ENCODE results near the gene TUBGCP3. TPM values are rescaled to one million over a fixed set of nuclear protein-coding genes. Genes with fewer than 3 reads are reported as not detected.
"Not testable (repeated sequence)": the region's sequence is repeated elsewhere in the genome, so short reads cannot be mapped to it uniquely, and the experiment has no call there.

The TUBGCP3 gene
- total RNA-seq, 2 experiments from 2014 or later: 56.9 to 57.4 TPM

DNA sequence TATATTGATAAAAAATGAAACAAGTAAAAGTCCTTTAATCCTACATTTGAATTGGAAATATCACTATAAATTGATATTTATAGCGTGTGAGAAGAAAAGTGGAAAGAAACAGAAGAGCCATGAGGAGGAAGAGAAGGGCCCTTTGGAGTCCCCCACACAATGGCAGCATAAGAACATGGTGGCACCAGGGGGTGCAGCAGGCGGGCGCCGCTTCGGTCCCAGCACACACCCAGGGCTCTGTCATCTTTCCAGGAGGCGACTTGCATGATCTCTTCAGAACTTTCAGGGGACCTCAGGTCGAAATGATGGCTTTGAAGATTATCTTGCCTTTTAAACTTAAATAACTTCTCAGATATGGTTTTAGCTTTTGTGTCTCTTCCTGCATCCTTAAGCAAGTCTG, 91.8 kb downstream of the TUBGCP3 start:
- H3K27me3 Mint-ChIP-seq: no peaks in the 10 kb centered on the region
- H3K9me3 Mint-ChIP-seq: no peaks in the 10 kb centered on the region
- CTCF ChIA-PET: interaction anchor here (0.7 kb wide), 1 partner anchor 1015 kb away, joined by 3 read pairs; no protein-coding TSS in a partner anchor
- no peak for DNase-seq
- H3K36me3 Mint-ChIP-seq (ENCODE audit: low read depth): peaks cover 26% of the 10 kb centered on the region
- no peak overlapping the region for H3K4me3 Mint-ChIP-seq
- H3K27ac Mint-ChIP-seq: no peak overlapping the region
- POLR2A ChIA-PET: no interaction called here
- peaks cover 7% of the 10 kb centered on the region for H3K4me1 Mint-ChIP-seq

DNA sequence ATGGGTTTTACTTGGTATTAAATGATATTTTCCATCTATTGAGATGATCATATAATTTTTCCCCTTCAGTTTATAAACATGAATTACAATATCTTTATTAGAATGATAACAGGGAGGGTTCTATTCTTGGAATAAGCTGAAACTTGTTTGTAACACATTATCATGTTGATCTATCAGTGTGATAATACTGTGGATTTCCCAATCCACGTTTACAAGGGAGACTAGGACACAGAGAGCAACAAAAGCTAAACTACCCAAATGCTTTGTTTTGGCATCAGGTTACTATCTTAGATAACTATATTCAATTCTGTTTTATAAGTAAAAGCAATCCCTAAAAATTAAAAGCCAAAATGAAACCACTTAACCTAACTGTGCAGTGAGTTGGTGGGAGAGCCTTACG, 92.5 kb downstream of the TUBGCP3 start:
- no peaks in the 10 kb centered on the region for H3K9me3 Mint-ChIP-seq
- H3K27ac Mint-ChIP-seq: no peak overlapping the region
- H3K4me1 Mint-ChIP-seq: peaks cover 7% of the 10 kb centered on the region
- no peaks in the 10 kb centered on the region for H3K27me3 Mint-ChIP-seq
- no peak overlapping the region for H3K4me3 Mint-ChIP-seq
- ChIA-PET CTCF (no interaction called here), POLR2A (no interaction called here)
- H3K36me3 Mint-ChIP-seq (ENCODE audit: low read depth): peaks cover 25% of the 10 kb centered on the region
- DNase-seq: no peak

DNA sequence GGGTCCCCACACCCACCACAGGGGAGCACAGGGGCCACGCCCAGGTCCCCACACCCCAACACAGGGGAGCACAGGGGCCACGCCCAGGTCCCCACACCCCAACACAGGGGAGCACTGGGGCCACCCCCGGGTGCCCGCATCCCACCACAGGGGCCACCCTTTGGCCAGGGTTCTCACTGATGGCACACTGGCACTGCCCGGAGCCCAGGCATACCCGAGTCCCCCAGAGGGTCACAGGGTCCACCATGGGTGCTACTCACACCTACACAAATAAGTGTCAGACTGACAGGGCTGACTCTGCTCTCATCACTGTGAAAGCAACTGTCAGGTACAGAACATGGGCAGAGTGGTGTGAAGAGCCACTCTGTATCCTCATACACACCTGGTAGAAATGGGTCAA, 98.8 kb downstream of the TUBGCP3 start:
- ChIA-PET POLR2A (no interaction called here), CTCF (no interaction called here)
- H3K27me3 Mint-ChIP-seq: no peaks in the 10 kb centered on the region
- no peak overlapping the region for H3K27ac Mint-ChIP-seq
- H3K4me1 Mint-ChIP-seq: peaks cover 9% of the 10 kb centered on the region
- DNase-seq: no peak
- peaks cover 31% of the 10 kb centered on the region for H3K36me3 Mint-ChIP-seq (ENCODE audit: low read depth)
- H3K9me3 Mint-ChIP-seq: no peaks in the 10 kb centered on the region
- H3K4me3 Mint-ChIP-seq: no peak overlapping the region

DNA sequence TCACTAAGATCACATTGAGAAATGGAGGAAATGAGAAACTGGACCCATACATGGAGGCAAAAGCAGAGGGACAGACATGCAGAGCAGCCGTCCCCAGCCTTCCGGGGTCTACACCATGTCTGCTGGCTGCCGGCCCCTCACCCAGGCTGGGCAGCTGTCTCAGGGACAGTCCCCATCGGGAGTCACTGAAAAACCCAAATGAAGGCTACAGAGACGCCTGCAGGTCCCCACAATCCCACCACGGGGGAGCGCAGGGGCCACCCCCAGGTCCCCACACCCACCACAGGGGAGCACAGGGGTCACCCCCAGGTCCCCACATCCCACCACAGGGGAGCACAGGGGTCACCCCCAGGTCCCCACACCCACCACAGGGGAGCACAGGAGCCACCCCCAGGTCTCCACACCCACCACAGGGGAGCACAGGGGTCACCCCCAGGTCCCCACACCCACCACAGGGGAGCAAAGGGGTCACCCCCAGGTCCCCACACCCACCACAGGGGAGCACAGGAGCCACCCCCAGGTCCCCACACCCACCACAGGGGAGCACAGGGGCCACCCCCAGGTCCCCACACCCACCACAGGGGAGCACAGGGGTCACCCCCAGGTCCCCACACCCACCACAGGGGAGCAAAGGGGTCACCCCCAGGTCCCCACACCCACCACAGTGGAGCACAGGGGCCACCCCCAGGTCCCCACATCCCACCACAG, 99.5 kb downstream of the TUBGCP3 start:
- H3K9me3 Mint-ChIP-seq, POLR2A ChIA-PET, CTCF ChIA-PET, DNase-seq, H3K4me3 Mint-ChIP-seq, H3K4me1 Mint-ChIP-seq, H3K27ac Mint-ChIP-seq, H3K27me3 Mint-ChIP-seq: not testable (repeated sequence)
- H3K36me3 Mint-ChIP-seq (ENCODE audit: low read depth): peaks cover 31% of the 10 kb centered on the region

DNA sequence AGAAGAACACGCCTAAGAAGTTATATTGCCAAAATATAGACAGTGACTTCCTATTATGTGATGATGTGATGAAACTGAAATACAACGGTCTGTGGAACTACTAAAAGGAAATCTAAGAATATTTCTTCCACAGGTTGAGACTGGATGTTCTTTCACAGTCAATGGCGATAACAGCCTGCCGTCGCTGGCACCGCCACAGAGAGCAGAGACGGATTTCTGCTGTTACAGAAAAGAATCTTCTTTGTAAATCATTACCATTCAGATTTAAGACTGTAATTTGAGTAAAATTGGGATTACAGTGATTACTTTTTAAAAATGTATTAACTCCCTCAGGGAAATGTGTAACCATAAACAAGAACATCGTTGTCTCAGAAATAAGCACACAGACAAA, 100.8 kb downstream of the TUBGCP3 start:
- H3K27me3 Mint-ChIP-seq: no peaks in the 10 kb centered on the region
- H3K27ac Mint-ChIP-seq: no peak overlapping the region
- POLR2A ChIA-PET: no interaction called here
- H3K4me3 Mint-ChIP-seq: no peak overlapping the region
- H3K36me3 Mint-ChIP-seq (ENCODE audit: low read depth): peaks cover 34% of the 10 kb centered on the region
- no peak for DNase-seq
- H3K4me1 Mint-ChIP-seq: peaks cover 9% of the 10 kb centered on the region
- no peaks in the 10 kb centered on the region for H3K9me3 Mint-ChIP-seq
- CTCF ChIA-PET: no interaction called here

DNA sequence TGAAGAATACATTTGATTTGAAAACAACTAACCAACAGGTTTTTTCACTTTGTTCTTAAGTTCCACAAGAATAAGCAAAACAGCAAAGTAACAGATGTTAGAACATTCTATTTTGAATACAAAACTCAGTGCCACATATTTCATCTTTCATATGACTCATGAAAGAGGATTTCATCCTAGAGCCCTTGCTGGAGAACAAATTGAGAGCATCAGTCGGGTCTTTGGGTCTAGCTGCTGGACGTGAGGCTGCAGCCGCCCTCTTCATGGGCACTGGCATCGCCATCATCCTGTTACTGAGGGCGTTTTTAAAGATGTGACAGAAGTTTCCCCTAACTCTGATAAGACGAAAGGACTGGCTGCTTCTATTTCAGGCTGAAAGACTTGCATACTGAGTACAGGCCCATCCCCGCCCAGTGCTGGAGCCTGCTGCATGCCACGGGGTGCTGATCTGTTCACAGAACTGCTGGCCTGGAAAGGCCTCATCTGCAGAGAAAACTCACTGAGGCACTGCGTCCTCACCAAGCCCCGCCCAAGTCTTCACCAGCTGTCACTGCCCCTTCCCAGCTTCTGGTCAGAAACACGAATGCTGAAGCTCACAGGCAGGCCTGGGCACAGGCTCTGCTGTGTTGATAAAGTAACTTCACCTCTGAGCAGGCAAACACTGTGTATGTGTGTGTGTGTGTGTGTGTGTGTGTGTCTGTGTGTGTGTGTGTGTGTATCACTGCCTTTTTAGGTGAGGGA, 101.4 kb downstream of the TUBGCP3 start:
- H3K4me1 Mint-ChIP-seq: peaks cover 6% of the 10 kb centered on the region
- no peak for DNase-seq
- CTCF ChIA-PET: no interaction called here
- H3K4me3 Mint-ChIP-seq: no peak overlapping the region
- H3K27ac Mint-ChIP-seq: no peak overlapping the region
- POLR2A ChIA-PET: no interaction called here
- peaks cover 34% of the 10 kb centered on the region for H3K36me3 Mint-ChIP-seq (ENCODE audit: low read depth)
- H3K27me3 Mint-ChIP-seq: no peaks in the 10 kb centered on the region
- no peaks in the 10 kb centered on the region for H3K9me3 Mint-ChIP-seq

DNA sequence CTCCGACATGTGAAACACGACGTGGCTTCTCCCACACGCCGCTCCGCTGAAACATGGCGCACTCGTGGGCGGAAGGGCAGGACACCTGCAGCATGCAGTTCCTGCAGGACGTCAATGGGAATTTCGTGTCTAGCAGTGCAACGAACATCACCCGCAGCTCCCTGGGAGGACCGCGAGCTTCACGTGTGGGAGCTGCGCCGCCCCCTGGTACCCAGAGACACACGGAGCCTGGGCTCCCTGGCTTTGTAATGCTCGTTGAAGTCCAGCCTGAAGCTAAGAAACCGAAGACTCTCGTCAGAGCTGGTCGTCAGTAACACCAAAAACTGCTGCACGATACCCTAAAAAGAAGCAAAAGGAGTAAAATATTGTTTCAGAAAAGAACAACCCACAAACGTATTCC, 102.1 kb downstream of the TUBGCP3 start:
- H3K9me3 Mint-ChIP-seq, H3K4me3 Mint-ChIP-seq, POLR2A ChIA-PET, H3K27me3 Mint-ChIP-seq, H3K4me1 Mint-ChIP-seq, DNase-seq, CTCF ChIA-PET, H3K27ac Mint-ChIP-seq: not testable (repeated sequence)
- peaks cover 34% of the 10 kb centered on the region for H3K36me3 Mint-ChIP-seq (ENCODE audit: low read depth)

DNA sequence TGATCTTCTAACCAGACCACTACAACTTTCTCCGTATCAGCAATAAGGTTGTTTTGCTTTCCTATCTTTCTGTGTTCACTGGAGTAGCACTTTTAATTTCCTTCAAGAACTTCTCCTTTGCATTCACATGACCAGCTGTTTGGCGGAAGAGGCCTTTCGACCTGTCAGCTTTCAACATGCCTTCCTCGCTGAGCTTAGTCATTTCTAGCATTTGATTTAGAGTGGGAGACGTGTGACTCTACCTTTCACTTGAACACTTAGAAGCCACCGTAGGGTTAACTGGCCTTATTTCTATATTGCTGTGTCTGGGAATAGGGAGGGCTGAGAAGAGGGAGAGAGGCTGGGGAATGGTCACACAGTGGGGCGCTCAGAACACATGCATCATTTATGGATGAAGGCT, 104.7 kb downstream of the TUBGCP3 start:
- no peaks in the 10 kb centered on the region for H3K27me3 Mint-ChIP-seq
- no peak overlapping the region for H3K27ac Mint-ChIP-seq
- CTCF ChIA-PET: no interaction called here
- H3K9me3 Mint-ChIP-seq: no peaks in the 10 kb centered on the region
- no peak overlapping the region for H3K4me3 Mint-ChIP-seq
- POLR2A ChIA-PET: interaction anchor here (1.0 kb wide), 1 partner anchor 107 kb away, joined by 3 read pairs; no protein-coding TSS in a partner anchor
- DNase-seq: no peak
- no peaks in the 10 kb centered on the region for H3K4me1 Mint-ChIP-seq
- peaks cover 28% of the 10 kb centered on the region for H3K36me3 Mint-ChIP-seq (ENCODE audit: low read depth)

DNA sequence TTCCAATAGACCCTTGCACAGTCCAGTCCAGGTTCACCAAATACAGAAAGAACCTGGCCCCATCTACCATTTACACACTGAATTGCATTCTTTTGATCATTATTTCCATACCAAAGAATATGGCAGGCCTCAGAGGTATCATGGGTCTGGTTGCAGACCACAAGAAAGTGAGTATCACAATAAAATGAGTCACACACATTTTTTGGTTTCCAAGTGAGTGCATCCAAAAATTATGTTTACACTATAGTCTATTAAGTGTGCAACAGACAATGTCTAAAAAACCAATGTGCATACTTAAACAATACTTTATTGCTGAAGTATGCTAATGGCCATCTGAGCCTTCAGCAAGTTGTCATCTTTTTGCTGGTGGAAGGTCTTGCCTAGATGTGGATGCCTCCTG, 106.5 kb downstream of the TUBGCP3 start:
- CTCF ChIA-PET: no interaction called here

DNA sequence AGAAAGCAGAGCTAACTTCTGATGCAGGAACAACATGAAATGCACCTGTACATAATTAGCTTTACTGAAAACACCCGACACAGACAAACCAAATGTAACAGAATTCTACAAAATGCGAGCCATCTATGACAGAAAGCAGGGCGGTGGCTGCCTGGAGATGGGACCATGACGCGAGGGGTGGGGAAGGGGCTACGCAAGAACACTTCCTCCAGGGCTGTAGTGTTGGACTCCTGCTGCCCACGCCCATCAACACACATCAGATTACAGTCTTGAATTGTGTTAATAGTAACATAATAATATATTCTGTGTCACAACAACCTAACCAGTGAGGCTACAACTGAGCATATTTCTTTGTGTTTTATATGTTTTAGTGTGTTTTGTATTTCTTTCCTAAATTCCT, 108.6 kb downstream of the TUBGCP3 start:
- H3K4me3 Mint-ChIP-seq: no peak overlapping the region

More for the DNA sequence above, 106.5 kb downstream of the TUBGCP3 start:
- Mint-ChIP-seq H3K27ac (no peak overlapping the region), H3K27me3 (no peaks in the 10 kb centered on the region), H3K4me3 (no peak overlapping the region), H3K36me3 (ENCODE audit: low read depth) (peaks cover 18% of the 10 kb centered on the region), H3K4me1 (no peaks in the 10 kb centered on the region), H3K9me3 (no peaks in the 10 kb centered on the region)
- DNase-seq: no peak
- POLR2A ChIA-PET: no interaction called here

DNA sequence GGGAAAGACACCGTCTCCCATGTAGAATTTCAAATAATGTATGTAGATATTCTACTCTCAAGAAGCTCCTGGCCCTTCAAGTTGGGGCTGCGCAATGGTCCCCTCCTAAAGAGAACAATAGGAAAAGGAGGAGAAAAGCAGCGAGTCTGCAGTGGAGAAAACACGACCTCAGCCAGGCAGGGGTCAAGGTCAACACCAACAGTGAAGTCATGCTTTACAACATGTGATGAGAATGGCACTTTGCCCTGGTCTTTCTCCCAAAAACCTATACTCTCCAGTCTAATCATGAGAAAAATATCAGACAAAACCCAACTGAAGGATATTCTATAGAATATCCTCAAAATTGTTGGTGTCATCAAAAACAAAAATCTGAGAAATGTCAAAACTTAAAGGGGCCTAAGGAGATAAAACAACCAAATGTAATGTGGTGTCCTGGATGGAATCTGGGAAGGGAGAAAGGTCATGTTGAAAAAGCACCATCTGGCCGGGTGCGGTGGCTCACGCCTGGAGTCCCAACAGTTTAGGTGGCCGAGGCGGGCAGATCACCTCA, 110.8 kb downstream of the TUBGCP3 start:
- Mint-ChIP-seq H3K9me3 (no peaks in the 10 kb centered on the region), H3K4me3 (no peak overlapping the region), H3K27me3 (no peaks in the 10 kb centered on the region), H3K36me3 (ENCODE audit: low read depth) (no peaks in the 10 kb centered on the region), H3K27ac (no peak overlapping the region), H3K4me1 (no peaks in the 10 kb centered on the region)
- no peak for DNase-seq
- ChIA-PET POLR2A (no interaction called here), CTCF (no interaction called here)

More for the DNA sequence above, 108.6 kb downstream of the TUBGCP3 start:
- Mint-ChIP-seq H3K27ac (no peak overlapping the region), H3K27me3 (no peaks in the 10 kb centered on the region), H3K4me1 (no peaks in the 10 kb centered on the region), H3K9me3 (no peaks in the 10 kb centered on the region), H3K36me3 (ENCODE audit: low read depth) (peaks cover 3% of the 10 kb centered on the region)
- ChIA-PET CTCF (no interaction called here), POLR2A (no interaction called here)
- DNase-seq: no peak

DNA sequence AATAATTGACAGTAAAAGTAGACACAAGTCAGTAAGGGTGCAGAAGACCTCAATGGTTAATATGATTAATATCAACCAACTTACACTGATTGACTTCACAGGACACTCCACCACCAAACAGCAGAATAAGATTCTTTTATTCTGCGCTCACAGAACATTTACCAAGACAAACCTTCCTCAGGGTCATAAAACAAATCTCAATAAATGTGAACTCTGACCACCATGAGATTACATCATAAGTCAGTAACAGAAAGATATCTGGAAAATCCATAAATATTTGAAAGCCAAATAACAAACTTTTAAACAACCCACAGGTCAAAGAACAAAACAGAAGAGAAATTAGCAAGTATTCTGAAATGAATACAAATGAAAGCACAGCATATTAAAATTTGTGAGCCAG, 112.1 kb downstream of the TUBGCP3 start:
- no peak overlapping the region for H3K4me3 Mint-ChIP-seq
- no peaks in the 10 kb centered on the region for H3K9me3 Mint-ChIP-seq
- no peak for DNase-seq
- H3K27ac Mint-ChIP-seq: no peak overlapping the region
- no peaks in the 10 kb centered on the region for H3K36me3 Mint-ChIP-seq (ENCODE audit: low read depth)
- H3K4me1 Mint-ChIP-seq: no peaks in the 10 kb centered on the region
- ChIA-PET POLR2A (no interaction called here), CTCF (no interaction called here)
- no peaks in the 10 kb centered on the region for H3K27me3 Mint-ChIP-seq

DNA sequence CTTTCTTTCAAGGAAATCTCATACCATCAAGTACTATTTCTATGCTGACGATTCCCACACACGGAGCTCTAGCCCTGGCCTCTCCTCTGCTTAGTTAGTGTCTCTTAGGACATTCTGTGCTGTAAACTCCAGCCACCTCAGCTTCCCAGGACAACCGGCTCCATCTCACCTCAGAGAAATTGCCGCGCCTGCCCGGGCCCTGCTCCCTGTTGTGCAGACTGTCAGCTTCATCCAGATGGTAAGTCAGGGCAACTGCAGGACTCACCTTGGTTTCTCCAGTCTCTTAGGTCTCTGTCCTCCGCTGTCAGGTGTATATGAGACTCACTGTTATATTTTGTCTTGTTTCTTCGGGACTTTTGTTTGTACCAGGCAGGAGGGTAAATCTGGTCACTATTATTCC, 113.1 kb downstream of the TUBGCP3 start:
- no peaks in the 10 kb centered on the region for H3K9me3 Mint-ChIP-seq
- ChIA-PET POLR2A (no interaction called here), CTCF (no interaction called here)
- H3K27me3 Mint-ChIP-seq: no peaks in the 10 kb centered on the region
- H3K4me1 Mint-ChIP-seq: no peaks in the 10 kb centered on the region
- DNase-seq: no peak
- H3K36me3 Mint-ChIP-seq (ENCODE audit: low read depth): no peaks in the 10 kb centered on the region
- no peak overlapping the region for H3K27ac Mint-ChIP-seq
- H3K4me3 Mint-ChIP-seq: no peak overlapping the region

DNA sequence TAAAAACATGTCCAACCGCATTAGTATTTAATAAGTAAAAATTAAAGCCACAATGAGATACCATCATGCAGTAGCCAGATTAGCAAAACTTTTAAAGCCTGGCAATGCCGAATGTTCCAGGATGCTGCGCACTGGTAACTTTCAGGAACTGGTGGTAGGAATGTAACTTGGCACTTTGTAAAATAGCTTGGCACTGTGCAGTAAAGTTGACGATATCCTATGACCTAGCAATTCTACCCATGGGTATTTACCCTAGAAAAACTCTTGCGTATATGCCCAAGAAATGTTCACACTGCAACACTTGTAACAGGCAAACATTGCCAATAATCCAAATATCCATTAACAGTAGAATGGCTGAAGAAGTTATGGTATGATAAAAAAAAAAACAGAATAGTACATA, 114.1 kb downstream of the TUBGCP3 start:
- ChIA-PET CTCF (no interaction called here), POLR2A (no interaction called here)
- H3K27ac Mint-ChIP-seq: no peak overlapping the region

More for the DNA sequence above, 114.1 kb downstream of the TUBGCP3 start:
- no peak overlapping the region for H3K4me3 Mint-ChIP-seq
- no peak for DNase-seq
- no peaks in the 10 kb centered on the region for H3K27me3 Mint-ChIP-seq
- H3K4me1 Mint-ChIP-seq: no peaks in the 10 kb centered on the region
- H3K9me3 Mint-ChIP-seq: no peaks in the 10 kb centered on the region
- H3K36me3 Mint-ChIP-seq (ENCODE audit: low read depth): no peaks in the 10 kb centered on the region

All from activated CD4-positive, alpha-beta memory T cell treated with anti-CD3 and anti-CD28 coated beads, Interleukin-2, amount 10 ng/mL, durations not matched to agents 7 days and 5 days (primary cell).